ENCODE results near the gene TNNI3. TPM values are rescaled to one million over a fixed set of nuclear protein-coding genes. Genes with fewer than 3 reads are reported as not detected.
A peak's percentile ranks its signal among the peaks of the same experiment; 100 is the strongest.

TNNI3 gene
- total and polyA plus RNA-seq, 9 of the 15 experiments (the other 6 are each of a cell fraction or from before 2014, with no cell fraction given) = 4.7 to 158 (median 42.0) TPM

GRCh38 chr19:55152017-55152416, 5.5 kb downstream of the TNNI3 start (continued):
- TF ChIP-seq CREB3 (tag; conservative IDR thresholded peaks at IDR 0.05; ENCODE audit: low read depth) (no peak), CTBP1 (IDR thresholded peaks at IDR 0.05; ENCODE audit: borderline replicate concordance) (no peak), DPF2 (IDR thresholded peaks at IDR 0.05) (peak; percentile 55), HES1 (IDR thresholded peaks at IDR 0.05; ENCODE audit: low read depth) (no peak), L3MBTL2 (IDR thresholded peaks at IDR 0.05) (no peak), BCOR (IDR thresholded peaks at IDR 0.05) (peak; percentile 34; the same call in 1 of the 2 replicates), ETV6 (IDR thresholded peaks at IDR 0.05; ENCODE audit: borderline replicate concordance in 1 of 2, low read depth in 2 of 2, low read length in 1 of 2) (peak; percentile 97 to 99), ETV6 (CRISPR knock-in tag; IDR thresholded peaks at IDR 0.05; ENCODE audit: borderline replicate concordance) (peak; percentile 99), ZBTB2 (IDR thresholded peaks at IDR 0.05) (peak; percentile 79), NFE2 (IDR thresholded peaks at IDR 0.05; ENCODE audit: low read depth) (no peak), FOXK2 (conservative IDR thresholded peaks at IDR 0.05 in 1 of 2, IDR thresholded peaks at IDR 0.05 in 1 of 2; ENCODE audit: low read depth in 2 of 2) (peak; percentile 33 to 80; a peak in 2 of 4 replicates), TRIM24 (IDR thresholded peaks at IDR 0.05) (peak; percentile 72 to 81), ELF1 (tag; IDR thresholded peaks at IDR 0.05) (peak; percentile 95), SETDB1 (IDR thresholded peaks at IDR 0.05; ENCODE audit: low read length) (no peak), ZNF3 (CRISPR knock-in tag; IDR thresholded peaks at IDR 0.05) (no peak), ZBTB49 (CRISPR knock-in tag; IDR thresholded peaks at IDR 0.05; ENCODE audit: borderline replicate concordance) (0 out of 2 replicates have a peak, but pooled peaks have one; percentile 48)
